HG03103 (cell line): ENCODE results near the gene MUC6.

Experiments used
- ATAC-seq: cut with Tn5 transposase; IDR thresholded peaks from one replicate; pipeline ENCODE4 v1.9.1; 2021; ENCODE audit warnings: low read depth; ENCODE audit not compliant: unreplicated experiment

Gene MUC6

GRCh38 chr11:1072116-1072820, 35.8 kb upstream of the MUC6 start:
- no peak for ATAC-seq

DNA sequence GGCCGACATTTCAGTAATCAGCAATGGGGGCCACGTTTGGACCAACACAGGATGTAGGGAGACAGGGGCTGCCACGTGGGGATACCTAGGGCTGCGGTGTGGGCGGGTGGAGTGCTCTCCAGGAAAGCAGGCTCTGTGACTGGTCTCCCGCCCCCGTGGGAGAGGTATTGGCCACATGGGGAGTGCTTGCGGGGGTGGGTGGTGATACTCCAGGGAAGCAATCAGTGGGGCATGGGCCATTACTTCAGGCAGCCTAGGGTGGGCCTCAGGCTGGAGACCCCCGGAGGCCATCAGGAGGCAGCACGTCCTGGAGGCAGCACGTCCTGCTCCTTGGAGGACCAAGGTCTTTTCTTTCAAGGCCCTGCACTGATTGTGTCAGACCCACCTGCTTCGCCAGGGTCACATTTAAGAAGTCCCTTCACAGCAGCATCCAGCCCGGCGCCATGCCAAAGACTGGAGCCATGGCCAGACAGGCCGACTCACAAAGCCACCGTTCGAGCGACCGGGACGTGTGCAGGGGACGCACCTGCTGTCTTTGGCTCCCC, 35.1 kb upstream of the MUC6 start:
- ATAC-seq: no peak

- no peak for ATAC-seq
Observed at GRCh38 chr11:1070594-1071462, 34.3 kb upstream of the MUC6 start.

- no peak for ATAC-seq
Observed at GRCh38 chr11:1069740-1070139, 33.2 kb upstream of the MUC6 start.

GRCh38 chr11:1067812-1068496, 31.4 kb upstream of the MUC6 start:
- no peak for ATAC-seq

GRCh38 chr11:1064167-1064566, 27.6 kb upstream of the MUC6 start:
- no peak for ATAC-seq

DNA sequence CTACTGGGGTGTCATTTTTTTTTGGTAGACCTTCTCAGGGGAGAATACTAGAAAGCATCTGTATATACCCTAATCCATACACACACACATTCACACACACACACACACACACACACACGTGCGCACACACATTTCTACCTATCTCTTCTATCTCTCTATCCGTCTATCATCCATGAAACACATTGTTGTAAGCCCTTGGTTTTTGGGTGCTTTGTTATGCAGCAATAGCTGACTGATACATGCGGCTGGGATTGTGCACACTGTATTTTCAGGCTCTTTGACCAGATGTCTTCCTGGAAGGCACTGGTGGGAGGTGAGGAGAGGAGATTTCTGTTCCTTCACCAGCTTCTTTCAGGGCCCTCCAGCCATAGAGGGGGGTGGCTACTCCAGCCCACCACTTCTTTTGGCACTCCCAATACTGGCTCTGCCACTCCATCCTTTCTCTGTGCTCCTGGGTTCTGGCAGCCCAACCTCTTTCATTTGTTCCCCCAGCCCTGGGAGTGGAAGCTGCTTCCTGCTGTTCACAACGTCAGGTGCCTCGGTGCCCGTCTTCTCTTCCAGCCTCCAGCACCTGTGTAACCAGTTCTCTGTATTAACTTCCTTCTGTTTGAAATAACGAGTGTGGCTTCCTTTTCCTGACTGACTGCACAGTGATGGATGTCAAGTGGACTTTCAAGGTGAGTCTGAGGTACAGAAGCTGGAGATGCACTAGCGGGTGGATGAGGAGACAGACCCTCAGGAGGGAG, 25.7 kb upstream of the MUC6 start:
- ATAC-seq: no peak

- ATAC-seq: no peak
Observed at GRCh38 chr11:1060852-1061616, 24.5 kb upstream of the MUC6 start.

- ATAC-seq: no peak
Observed at GRCh38 chr11:1060410-1060809, 23.9 kb upstream of the MUC6 start.

- ATAC-seq: no peak
Observed at GRCh38 chr11:1059759-1060158, 23.2 kb upstream of the MUC6 start.

DNA sequence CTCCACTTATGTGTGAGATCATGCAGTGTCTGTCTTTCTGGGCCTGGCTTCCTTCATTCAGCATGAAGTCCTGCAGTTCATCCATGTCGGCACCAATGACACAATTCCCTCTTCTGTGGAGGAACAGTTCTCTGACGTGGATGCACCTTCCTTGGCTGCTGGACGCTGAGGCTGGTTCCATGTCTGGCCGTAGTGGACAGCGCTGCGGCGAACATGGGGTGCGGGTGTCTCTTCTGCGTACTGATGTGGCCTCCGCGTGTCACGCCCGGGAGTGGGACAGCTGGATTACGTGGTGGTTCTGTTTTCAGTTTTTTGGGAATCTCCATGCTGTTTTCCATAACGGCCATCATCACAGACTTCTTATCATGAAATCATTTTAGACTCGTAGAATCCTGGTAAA, 21.3 kb upstream of the MUC6 start:
- ATAC-seq: no peak

DNA sequence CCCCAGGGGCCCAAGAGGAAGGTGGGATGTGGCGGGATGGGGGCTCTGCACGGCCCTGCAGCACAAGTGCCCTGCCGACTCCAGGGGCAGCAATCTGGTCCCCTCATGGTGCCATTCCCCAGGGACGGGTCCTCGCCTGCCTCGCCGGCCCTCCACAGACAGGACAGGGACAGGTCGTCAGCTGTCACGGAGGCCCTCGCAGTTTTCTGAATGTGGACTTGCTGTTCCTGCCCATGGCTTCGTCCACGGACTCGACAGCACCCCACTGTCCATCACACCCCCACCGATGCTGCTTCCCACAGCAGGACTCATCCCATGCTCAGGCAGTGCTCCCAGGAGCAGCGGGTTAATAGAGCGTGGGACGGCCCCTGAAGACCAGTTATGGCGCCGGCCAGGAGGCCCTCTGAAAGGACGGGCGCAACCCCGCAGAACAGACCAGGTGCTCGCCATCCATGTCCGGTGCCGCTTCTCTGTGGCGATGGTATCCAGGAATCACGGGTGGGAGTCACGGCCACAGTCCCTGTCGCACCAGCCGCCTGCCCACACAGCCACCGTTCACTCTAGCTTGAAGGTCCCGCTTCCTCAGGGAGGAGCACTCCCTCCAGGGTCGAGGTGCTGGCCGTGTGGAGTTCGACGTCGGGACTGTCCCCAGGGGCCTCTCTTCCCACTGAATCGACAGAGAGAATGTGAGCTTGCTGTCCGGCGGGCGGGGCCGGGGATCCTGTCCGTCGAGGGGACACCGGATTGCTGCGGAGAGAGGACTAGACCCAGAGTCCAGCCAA, 19.7 kb upstream of the MUC6 start:
- no peak for ATAC-seq

- no peak for ATAC-seq
Observed at GRCh38 chr11:1055109-1055703, 18.7 kb upstream of the MUC6 start.

- no peak for ATAC-seq
Observed at GRCh38 chr11:1054143-1055108, 17.9 kb upstream of the MUC6 start.

DNA sequence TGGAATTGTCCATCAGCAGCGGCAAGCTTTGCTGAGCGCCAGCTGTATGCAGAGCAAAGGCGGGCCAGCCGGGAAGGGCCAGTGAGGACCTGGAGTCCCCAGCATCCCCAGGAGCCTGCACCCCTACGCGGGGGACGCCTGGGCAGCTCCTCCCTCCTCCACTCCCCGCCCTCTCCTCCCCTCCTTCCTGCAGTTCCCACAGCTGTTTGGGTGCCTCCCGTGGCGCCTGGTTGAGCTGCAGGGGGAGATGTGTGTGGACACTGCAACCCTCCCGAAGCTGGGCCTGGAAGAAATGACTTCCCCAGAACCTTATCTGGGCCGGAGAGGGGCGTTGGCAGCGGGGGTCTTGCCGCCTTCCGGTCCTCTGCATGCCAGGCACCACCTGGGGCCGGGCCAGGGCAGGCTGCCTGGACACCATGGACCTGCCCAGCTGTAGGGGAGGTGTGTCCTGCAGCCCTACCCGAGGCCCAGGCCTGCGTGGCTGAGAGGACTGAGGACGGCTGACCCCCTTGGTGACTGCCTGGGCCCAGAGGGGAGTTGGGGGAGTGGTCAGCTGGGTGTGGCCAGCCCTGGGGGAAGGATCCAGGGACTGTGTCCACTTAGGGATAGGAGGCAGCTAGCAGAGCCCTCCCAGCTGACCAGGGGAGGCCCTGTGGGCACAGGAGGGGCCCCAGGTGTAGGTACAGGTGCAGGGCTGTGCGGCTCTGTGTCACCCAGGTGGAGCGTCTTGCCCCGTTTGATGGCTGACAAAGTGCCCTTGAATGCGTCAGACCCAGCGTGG, 16.8 kb upstream of the MUC6 start:
- ATAC-seq: no peak

- no peak for ATAC-seq
Observed at GRCh38 chr11:1052133-1053011, 15.9 kb upstream of the MUC6 start.
